ENCODE results near the gene PGRMC1. TPM values are rescaled to one million over a fixed set of nuclear protein-coding genes. Genes with fewer than 3 reads are reported as not detected.

PGRMC1 gene
- polyA plus RNA-seq, 5 donors: 142 to 178 (median 155) TPM

Other genes with a start within 250 kb of the PGRMC1 start
- gene CT47C1, start 163.3 kb upstream of the PGRMC1 start, polyA plus RNA-seq (ENCODE audit: insufficient read depth in 1 of 5, insufficient read length in 5 of 5, low replicate concordance in 1 of 5): not detected
- 1 to 10 TPM in 3 of 5 donors, under 1 TPM in 2; 0.44 to 1.4 (median 1.2) TPM for gene KIAA1210, start 108.5 kb upstream of the PGRMC1 start, polyA plus RNA-seq (ENCODE audit: insufficient read depth in 1 of 5, insufficient read length in 5 of 5, low replicate concordance in 1 of 5)
- gene SLC25A43, start 163.1 kb downstream of the PGRMC1 start, polyA plus RNA-seq (ENCODE audit: insufficient read depth in 1 of 5, insufficient read length in 5 of 5, low replicate concordance in 1 of 5): 1 to 10 TPM; 5.6 to 8.5 (median 7.6) TPM
- gene SLC25A5, start 232.2 kb downstream of the PGRMC1 start, polyA plus RNA-seq (ENCODE audit: insufficient read depth in 1 of 5, insufficient read length in 5 of 5, low replicate concordance in 1 of 5): 100 to 1,000 TPM; 188 to 217 (median 194) TPM

Measured in right lung (tissue), 5 donors.